Body of pancreas (tissue), 4 donors: Measurements from ENCODE around the gene USP6NL. TPM values are rescaled to one million over a fixed set of nuclear protein-coding genes. Genes with fewer than 3 reads are reported as not detected.
"Not testable (repeated sequence)": the region's sequence is repeated elsewhere in the genome, so short reads cannot be mapped to it uniquely, and the experiment has no call there.

Experiments used
- ATAC-seq: fragments of 150-250 bp; one replicate; pipeline ENCODE4 v1.9.1; 2016
- DNase-seq, 4 donors: peaks; one replicate each; pipeline ENCODE4 v3.0.0-alpha.2; 2019
- H3K27ac ChIP-seq, 4 donors: fragments of 200-600 bp; sonication (generic); 1 replicate in 3 of 4; 2 replicates in 1 of 4; pipeline versions ENCODE4 v1.5.1 to v1.6.1; 2016 to 2019; ENCODE audit warnings: mild to moderate bottlenecking in 1 of 4, mixed read lengths in 1 of 4, moderate library complexity in 1 of 4
- H3K27me3 ChIP-seq, 2 donors: fragments of 200-600 bp; sonication (generic); one replicate each; pipeline ENCODE4 v1.6.0; 2016; ENCODE audit warnings: mild to moderate bottlenecking in 1 of 2
- H3K36me3 ChIP-seq, 2 donors: fragments of 200-600 bp; sonication (generic); replicated peaks in 1 of 2; 2 replicates each; pipeline ENCODE4 v1.5.1; 2016; ENCODE audit warnings: low read depth in 2 of 2; ENCODE audit not compliant: insufficient read depth in 1 of 2
- H3K4me1 ChIP-seq: fragments of 200-600 bp; sonication (generic); one replicate; pipeline ENCODE4 v1.6.0; 2016
- H3K4me3 ChIP-seq, 2 donors: fragments of 200-600 bp; sonication (generic); 1 replicate in 1 of 2; 2 replicates in 1 of 2; pipeline ENCODE4 v1.5.1; 2016 to 2019
- H3K9me3 ChIP-seq, 3 donors: fragments of 200-600 bp; sonication (generic); 1 replicate in 2 of 3; 2 replicates in 1 of 3; pipeline ENCODE4 v1.5.1; 2016
- POLR2A ChIP-seq, 3 donors: fragments of 450-650 bp; IDR thresholded peaks; one replicate each; pipeline ENCODE4 v1.6.1; 2016; ENCODE audit warnings: antibody characterized with exemption in 3 of 3, mild to moderate bottlenecking in 2 of 3
- WGBS, 2 donors: methylation state at CpG; one replicate each; pipeline ENCODE4 v1.1.5; 2017; 5-methylcytosine and 5-hydroxymethylcytosine counted together
- intact Hi-C: fragments of 100-400 bp; cut with DNase I; formaldehyde crosslinking; loops from one replicate; pipeline ENCODE4 v1.15.1; 2023
- total RNA-seq, 2 donors: library from RNA; depleted of rRNA; stranded (reverse); fragments of >200 nt; gene quantifications; one replicate each; pipeline ENCODE4 v1.1.0, GENCODE V29; 2016
- TF ChIP-seq, protein P1 (sequence below), 7 experiments: fragments of 450-650 bp in 4 of 7; fragments of 200-600 bp in 3 of 7; sonication (generic) in 3 of 7; IDR thresholded peaks; one replicate each; pipeline ENCODE4 v1.5.1; 2016 to 2019; ENCODE audit warnings: antibody characterized with exemption in 7 of 7

Gene USP6NL
- total RNA-seq, 2 donors from 2014 or later: 13.7 to 16.8 TPM

DNA sequence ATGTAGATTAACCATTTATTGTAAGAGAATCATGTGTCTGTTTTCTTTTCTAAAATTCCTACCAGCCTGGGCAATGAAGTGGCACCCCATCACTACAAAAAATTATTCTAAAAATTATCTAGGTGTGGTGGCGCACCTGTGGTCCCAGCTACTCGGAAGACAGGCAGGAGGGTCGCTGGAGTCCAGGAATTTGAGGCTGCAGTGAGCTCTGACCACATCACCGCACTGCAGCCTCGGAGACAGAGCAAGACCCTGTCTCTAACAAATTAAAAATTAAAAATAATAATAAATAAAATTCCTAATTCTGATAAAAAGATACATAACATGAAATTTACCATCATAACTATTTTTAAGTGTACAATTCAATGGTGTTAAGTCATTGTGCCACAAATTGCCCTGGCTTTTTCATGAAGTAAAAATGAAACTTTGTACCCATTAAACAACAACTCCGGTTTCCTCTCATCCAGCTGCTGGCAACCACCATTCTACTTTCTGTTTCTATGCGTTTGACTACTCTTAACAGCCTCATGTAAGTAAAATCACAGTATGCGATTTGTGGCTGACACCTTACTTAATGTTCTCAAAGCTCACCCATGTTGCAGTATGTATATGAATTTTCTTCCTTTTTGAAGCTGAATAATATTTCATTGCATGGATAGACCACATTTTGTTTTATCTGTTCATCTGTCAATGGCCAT is 20.6 kb upstream of the USP6NL start:
- TF ChIP-seq, protein P1, sequence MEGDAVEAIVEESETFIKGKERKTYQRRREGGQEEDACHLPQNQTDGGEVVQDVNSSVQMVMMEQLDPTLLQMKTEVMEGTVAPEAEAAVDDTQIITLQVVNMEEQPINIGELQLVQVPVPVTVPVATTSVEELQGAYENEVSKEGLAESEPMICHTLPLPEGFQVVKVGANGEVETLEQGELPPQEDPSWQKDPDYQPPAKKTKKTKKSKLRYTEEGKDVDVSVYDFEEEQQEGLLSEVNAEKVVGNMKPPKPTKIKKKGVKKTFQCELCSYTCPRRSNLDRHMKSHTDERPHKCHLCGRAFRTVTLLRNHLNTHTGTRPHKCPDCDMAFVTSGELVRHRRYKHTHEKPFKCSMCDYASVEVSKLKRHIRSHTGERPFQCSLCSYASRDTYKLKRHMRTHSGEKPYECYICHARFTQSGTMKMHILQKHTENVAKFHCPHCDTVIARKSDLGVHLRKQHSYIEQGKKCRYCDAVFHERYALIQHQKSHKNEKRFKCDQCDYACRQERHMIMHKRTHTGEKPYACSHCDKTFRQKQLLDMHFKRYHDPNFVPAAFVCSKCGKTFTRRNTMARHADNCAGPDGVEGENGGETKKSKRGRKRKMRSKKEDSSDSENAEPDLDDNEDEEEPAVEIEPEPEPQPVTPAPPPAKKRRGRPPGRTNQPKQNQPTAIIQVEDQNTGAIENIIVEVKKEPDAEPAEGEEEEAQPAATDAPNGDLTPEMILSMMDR (IDR thresholded peaks at IDR 0.05): no peak
- TF ChIP-seq POLR2A (IDR thresholded peaks at IDR 0.05): no peak
- Histone ChIP-seq H3K36me3 (no peaks in the 10 kb centered on the region), H3K27ac (no peak overlapping the region), H3K9me3 (no peaks in the 10 kb centered on the region), H3K4me3 (no peak overlapping the region), H3K27me3 (no peaks in the 10 kb centered on the region), H3K4me1 (no peaks in the 10 kb centered on the region)
- intact Hi-C loops: no loop called here
- DNase-seq (no peak), ATAC-seq (no peak)
- WGBS, 2 donors: 84 to 88% methylated on average over 8 of the region's 8 CpGs

DNA sequence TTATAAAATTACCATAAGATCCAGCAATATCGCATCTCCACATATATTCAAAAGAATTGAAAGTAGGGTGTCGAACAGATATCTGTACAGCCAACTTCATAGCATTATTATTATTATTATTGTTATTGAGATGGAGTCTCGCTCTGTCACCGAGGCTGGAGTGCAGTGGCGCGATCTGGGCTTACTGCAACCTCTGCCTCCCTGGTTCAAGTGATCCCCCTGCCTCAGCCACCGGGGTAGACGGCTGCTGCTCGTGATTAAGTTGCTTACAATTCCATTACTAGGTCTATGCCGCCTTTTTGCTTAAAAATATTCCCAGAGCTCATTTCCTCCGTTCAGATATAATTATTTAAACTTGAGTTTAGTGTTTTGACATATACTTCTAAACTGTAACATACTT is 19.8 kb upstream of the USP6NL start:
- 86 to 88% methylated on average over 11 of the region's 11 CpGs for WGBS, 2 donors
- no peak for ATAC-seq
- intact Hi-C loops: no loop called here

DNA sequence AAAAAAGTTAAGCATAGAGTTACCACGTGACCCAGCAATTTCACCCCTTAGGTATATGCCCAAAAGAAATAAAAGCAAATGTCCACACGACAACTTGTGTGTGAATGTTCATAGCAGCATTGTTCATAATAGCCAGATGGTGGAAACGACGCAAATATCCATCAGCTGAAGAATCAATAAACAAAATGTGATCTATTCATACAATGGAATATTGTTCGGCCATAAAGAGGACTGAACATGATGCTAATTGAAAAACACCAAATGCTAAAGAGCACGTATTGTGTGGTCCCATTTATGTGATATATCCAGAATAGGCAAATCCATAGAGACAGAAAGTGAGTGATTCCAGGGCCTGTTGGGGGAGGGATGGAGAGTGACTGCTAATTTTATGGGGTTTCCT is 18.3 kb upstream of the USP6NL start:
- TF ChIP-seq, protein P1 (IDR thresholded peaks at IDR 0.05): no peak
- TF ChIP-seq POLR2A (IDR thresholded peaks at IDR 0.05): no peak
- Histone ChIP-seq H3K36me3 (no peaks in the 10 kb centered on the region), H3K27me3 (no peaks in the 10 kb centered on the region), H3K27ac (no peak overlapping the region), H3K9me3 (no peaks in the 10 kb centered on the region), H3K4me3 (no peak overlapping the region), H3K4me1 (no peaks in the 10 kb centered on the region)
- intact Hi-C loops: loop anchor here (10.0 kb wide), 1 partner anchor 85 kb away; no protein-coding TSS in a partner anchor
- ATAC-seq (no peak), DNase-seq (no peak)
- 85 to 90% methylated on average over 6 of the region's 6 CpGs for WGBS, 2 donors

More for the DNA sequence above, 19.8 kb upstream of the USP6NL start:
- DNase-seq: no peak
- no peak for TF ChIP-seq POLR2A (IDR thresholded peaks at IDR 0.05)
- TF ChIP-seq, protein P1 (IDR thresholded peaks at IDR 0.05): no peak
- Histone ChIP-seq H3K4me1 (no peaks in the 10 kb centered on the region), H3K27ac (no peak overlapping the region), H3K36me3 (no peaks in the 10 kb centered on the region), H3K27me3 (no peaks in the 10 kb centered on the region), H3K9me3 (no peaks in the 10 kb centered on the region), H3K4me3 (no peak overlapping the region)

DNA sequence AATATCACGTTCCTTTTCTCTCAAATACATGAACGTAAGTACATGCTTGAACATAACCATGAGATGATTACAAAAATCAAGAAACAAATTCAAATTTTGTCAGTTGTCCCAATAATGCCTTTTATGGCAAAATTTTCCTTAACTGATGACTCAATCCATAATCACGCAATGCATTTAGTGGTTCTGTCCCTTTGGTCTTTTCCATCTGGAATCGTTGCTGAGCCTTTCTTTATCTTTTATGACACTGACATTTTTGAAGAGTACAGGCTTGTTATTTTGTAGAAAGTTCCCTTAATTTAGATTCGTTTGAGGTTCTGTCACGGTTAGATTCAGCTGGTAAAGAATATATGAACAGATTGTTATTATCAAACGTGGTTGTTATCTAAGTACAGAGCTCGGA is 16.5 kb upstream of the USP6NL start:
- not testable (repeated sequence) for H3K36me3 ChIP-seq, H3K4me1 ChIP-seq, H3K27me3 ChIP-seq, ATAC-seq, DNase-seq, H3K9me3 ChIP-seq, H3K4me3 ChIP-seq, H3K27ac ChIP-seq
- 77 to 81% methylated on average over 7 to 8 of the region's 8 CpGs for WGBS, 2 donors
- intact Hi-C loops: loop anchor here (10.0 kb wide), 1 partner anchor 87 kb away; no protein-coding TSS in a partner anchor

DNA sequence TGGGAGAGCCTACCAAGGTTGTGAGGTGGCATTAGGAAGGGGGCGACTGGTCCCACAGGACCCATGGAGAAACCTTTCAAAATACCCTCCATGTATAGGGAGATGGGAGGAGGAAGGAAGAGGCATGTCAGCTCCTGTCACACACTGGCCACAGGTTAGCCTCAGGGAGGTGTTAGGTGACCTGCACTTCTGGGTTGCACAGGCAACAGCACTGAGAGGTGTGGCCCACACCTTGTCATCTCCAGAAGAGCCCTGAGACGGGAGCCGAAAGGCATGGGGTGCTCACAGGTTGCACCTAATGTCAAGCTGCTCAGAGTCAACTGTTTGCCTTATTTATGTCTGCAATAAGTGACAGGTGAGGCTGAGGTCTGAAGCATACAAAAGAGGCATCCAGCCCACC is 14.6 kb upstream of the USP6NL start:
- H3K27ac ChIP-seq: no peak overlapping the region
- no peak overlapping the region for H3K4me3 ChIP-seq
- ATAC-seq: no peak
- H3K36me3 ChIP-seq: no peaks in the 10 kb centered on the region
- DNase-seq: no peak
- TF ChIP-seq, protein P1 (IDR thresholded peaks at IDR 0.05): no peak
- no peak for TF ChIP-seq POLR2A (IDR thresholded peaks at IDR 0.05)
- H3K9me3 ChIP-seq: no peaks in the 10 kb centered on the region
- H3K27me3 ChIP-seq: no peaks in the 10 kb centered on the region
- WGBS, 2 donors: 78 to 89% methylated on average over 3 of the region's 3 CpGs
- no peaks in the 10 kb centered on the region for H3K4me1 ChIP-seq
- intact Hi-C loops: loop anchor here (10.0 kb wide), 1 partner anchor 89 kb away; no protein-coding TSS in a partner anchor
